HG02938 (cell line): ENCODE results near the gene KCNC2.

ENCODE experiments used
- ATAC-seq: cut with Tn5 transposase; IDR thresholded peaks from one replicate; pipeline ENCODE4 v1.9.1; 2021; ENCODE audit warnings: mild to moderate bottlenecking, moderate library complexity; ENCODE audit not compliant: unreplicated experiment

The KCNC2 gene

DNA sequence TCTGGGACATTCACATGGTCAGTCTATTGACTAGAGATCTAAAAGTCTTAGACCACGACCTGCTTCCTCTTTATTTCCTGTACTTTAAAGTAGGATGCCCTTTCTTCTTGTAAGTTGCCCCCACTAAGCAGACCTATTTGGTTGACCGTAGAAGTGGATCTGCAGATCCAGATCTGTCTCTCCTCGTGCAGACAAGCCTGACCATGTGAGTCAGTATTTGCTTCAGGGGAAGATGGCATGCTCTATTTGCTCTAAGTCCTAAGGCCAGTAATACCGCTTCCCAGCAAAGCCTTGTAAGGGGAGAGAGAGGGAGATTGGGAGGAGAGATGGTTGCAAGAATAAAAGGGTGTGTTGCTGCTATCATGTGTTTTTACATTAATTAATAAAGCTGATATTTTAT lies 46.8 kb downstream of the KCNC2 start:
- no peak for ATAC-seq

DNA sequence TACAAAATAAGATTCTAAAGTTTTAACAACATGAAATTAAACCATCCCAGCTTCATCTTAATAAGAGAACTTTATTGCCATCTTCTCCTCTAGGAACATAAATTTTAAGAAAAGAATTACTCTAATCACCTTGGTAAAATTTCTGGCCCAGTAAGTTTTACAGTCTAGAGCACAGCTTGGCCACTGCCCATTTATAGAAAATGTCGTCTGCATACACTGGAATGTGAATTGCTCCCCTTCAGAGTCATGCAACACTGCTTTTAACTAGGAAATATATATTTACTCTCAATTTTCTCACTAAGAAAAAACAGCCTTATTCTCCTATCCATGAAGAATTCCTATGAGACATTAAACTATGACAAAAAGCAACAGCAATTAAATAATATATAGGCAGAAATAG lies 48.2 kb downstream of the KCNC2 start:
- ATAC-seq: no peak

DNA sequence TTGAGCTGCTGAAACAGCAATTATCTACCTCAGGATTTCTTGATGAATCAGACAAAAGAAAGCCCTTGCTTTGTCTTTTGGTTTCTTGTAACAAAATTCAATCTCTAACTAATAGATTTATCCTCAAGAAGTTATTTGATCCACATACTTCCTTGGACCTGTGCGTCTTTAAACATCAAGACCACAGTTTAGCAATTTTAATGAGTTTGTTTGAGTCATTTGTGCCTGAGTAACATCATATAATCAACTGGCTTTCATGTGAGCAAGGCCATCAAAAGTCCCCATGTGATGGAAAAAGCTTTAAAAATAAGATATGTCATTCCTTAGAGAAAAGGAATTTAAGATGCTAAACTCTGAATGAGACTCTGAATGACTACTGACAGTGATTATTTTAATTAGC lies 52.3 kb downstream of the KCNC2 start:
- no peak for ATAC-seq

DNA sequence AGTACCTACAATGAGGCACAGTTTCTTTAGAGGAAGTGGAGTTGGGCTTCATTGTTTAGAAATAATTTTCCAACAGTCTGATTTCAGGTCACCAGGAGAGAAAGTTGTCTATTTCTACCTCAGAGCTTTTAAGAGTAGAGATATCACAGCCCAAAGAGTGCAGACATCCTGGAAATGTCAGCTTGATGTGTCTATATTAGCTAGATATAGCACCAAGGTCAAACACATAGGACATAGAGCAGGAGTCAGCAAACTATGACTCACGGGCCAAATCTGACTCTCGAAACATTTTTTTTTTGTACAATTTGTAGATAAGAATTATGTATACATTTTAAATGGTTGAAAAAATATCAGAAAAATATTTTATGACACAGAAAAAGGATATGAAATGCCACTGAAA lies 53.7 kb downstream of the KCNC2 start:
- no peak for ATAC-seq

DNA sequence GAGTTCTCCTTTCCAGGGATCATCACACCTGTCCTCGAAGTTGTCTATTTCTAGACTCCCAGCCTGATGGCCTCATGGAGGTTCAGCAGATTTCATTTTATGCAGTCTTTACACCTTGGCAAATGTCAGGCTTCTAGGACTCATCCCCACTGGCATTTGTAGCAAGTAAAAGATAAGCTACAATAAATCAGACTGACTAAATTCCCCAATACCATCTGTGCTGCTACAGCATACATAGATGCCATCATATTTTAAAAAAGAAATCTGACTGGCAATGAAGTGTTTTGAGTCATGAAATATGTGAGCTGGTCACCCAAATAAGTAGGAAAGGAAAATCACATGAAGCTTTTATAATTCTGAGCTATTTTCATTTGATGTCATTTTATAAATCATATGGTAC lies 55.3 kb downstream of the KCNC2 start:
- no peak for ATAC-seq

DNA sequence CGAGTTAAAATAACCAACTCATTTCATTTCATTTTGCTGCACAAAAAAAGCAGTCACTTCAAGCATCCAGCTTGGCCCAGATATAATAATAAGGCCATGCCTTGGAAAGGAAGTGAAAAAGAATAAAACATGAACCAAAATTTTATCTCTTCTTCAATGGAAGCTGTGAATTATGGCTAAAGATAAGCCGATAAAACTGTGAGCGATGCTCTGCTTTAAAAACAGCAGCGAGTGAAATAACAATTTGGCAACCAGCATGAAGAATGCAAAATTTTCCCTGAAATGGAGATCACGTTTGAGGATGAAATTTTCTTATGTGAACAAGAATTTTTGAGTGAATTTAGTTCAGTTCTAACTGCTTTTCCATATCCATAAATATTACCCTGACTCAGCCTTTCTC lies 70.4 kb downstream of the KCNC2 start:
- ATAC-seq: no peak

DNA sequence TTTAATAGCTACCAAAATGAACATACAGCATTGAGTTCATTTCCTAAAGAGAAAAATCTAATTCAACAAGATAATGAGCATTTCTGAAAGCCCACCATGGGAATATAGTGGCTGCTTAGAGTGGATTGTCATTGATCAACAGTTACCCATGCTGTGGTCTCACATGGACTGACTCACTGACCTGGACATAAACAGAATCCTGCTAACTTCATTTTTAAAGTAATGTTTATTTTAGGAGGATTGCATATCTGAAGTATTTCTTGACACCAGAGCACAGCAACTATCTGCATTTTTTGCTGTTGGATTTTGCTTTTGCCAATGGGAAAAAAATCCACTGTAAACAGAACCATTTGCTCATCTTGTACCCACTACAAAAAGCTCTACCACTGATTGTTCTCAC lies 71.7 kb downstream of the KCNC2 start:
- no peak for ATAC-seq

DNA sequence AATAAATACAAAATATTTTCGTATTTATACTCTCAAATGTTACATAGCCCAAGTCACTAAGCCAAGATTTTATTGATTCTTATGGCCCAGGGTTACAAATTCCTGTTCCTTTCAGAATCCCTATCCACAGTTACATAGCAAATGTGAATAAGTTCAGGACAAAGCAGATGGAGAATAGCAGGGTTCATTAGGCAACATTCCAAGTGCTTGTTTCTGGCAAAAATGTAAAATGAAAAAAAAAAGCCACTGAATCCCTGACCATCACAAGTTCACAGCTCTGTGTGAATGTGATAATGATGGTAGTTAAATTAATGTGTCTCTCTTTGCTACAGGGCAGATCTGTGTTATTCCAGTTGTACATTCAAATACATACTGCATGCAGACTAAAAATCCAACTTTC lies 74.6 kb downstream of the KCNC2 start:
- ATAC-seq: no peak

DNA sequence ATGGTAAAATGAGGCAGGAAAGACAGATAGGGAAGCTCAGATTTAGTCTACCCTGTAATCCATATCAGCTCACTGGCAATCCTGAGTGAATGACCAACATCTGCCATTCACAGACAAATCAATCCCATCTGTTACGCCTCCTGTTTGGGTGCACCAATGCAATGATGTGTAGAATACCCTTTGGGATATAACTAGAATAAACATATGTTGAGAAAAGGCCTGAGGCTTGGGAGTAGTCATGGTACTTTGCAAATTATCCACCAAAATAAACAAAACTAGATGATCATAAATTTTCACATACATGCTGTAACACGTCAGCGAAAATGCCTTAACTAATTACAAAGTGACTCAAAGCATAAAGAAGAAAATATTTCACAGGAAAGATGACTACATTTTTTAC lies 78.8 kb downstream of the KCNC2 start:
- ATAC-seq: no peak

- no peak for ATAC-seq
These were observed 80.4 kb downstream of the KCNC2 start for GRCh38 chr12:75129275-75129674.

DNA sequence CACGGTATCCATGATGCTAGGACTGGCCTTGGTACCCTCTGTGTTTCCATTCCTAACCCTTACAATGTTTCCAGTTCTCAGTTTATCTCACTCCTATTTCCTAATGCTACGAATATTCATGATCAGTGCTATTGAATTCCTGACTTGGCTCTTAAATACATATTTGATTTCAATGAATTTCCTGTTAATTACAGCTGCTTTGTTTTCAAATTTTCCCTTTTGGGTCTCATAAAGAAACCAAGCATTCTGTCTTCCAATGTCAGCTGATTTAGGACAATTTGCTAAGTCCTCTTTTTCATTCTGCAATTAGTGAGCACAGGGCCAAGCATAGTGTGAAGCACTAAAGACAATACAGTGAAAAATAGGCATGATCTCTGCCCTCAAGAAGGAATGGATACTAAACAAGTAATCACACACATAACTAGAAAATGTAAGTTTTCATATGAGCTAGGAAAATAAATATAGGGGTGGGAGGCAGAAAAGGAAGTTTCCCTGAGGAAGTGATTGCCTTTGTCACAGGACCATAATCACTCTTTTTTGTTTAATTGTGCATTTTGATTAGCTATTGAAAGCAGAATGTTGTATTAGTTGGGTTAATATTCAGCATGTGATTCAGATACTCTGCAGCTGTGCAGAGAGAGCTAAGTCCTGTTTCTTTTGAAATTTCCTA lies 88.5 kb downstream of the KCNC2 start:
- ATAC-seq: no peak

DNA sequence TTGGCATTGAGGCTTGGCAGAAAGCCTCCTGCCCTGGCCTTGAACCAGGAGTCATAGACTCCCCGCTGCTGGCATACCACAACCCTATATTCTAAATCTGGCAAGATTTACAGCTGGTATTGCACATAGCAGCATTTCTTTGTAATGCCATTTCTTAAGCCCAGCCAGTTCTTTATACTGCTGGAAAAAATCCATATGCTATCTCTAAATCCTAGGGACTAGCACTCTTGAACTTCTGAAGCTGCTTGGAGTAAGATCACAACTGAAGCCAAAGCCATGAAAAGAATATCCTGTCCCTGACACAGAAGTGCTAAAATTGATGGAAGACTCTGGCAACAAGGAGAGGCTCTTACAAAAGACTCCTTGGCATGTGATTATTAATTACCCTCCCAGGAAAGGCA lies 89.3 kb downstream of the KCNC2 start:
- ATAC-seq: no peak

DNA sequence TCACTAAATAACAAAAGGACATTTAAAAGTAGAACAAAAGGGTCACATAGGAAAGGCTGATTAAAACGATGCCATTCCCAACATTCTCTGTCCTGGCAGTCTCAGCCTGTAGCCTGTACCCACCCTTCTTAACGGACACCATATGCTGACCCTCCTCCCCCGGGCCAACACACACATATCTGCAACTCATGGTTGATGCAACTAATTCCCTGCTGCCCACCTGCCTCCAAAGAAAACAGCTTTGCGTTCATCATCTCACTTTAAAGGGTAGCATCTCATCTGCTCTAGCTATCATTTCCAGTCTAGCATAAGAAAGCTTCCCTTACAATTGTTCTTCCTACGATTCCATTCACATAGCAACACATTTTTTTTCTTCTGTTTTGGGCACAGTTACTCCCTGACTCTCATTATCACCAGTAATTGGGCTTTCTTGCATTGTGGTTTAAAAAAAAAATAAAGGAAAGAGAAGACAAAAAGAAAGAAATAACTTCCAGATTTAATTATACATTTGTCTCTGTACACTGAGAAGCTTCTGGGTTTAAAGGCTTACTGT lies 92.9 kb downstream of the KCNC2 start:
- ATAC-seq: no peak

GRCh38 chr12:75115748-75116147 lies 93.9 kb downstream of the KCNC2 start:
- no peak for ATAC-seq

GRCh38 chr12:75103822-75104221 lies 105.8 kb downstream of the KCNC2 start:
- no peak for ATAC-seq

GRCh38 chr12:75101781-75102180 lies 107.9 kb downstream of the KCNC2 start:
- no peak for ATAC-seq

DNA sequence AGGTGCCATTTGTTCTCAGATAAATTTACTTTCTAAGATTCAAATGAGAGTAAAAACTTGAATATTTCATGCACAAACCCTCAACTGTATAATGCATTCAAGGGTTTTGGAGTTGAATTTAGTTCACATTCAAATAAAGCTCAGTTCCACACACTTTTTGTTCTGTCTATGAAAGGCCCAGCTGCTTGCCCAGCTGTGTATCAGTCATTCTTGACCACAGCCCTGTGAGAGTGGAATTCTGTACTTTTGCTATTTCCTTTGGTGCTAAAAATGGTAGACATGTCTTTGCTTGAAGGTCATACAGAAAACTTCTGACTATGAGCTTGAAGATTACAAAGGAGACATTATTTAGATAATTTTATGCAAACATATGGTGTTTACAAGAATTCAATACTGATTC lies 110.4 kb downstream of the KCNC2 start:
- ATAC-seq: no peak

- no peak for ATAC-seq
These were observed 112.6 kb downstream of the KCNC2 start for GRCh38 chr12:75097003-75097402.

DNA sequence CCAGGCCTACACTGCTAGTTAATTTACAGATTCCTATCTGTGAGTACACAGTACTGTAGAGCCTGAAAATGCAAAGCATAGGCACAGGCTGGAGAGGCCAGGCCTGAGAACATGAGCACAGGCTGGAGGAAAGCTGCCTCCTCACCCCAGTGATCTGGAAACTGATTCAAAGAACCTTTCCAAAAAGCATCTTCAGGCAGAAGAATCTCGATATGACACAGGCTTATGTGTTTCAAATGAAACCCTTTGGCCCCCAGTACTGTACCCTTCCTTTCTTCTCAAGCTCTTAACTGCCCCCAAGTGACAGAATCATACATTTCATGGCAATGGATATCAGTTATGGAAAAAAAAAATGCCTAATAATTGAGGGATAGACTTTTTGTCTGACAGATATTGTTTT lies 122.0 kb downstream of the KCNC2 start:
- no peak for ATAC-seq

GRCh38 chr12:75086091-75087038 lies 123.3 kb downstream of the KCNC2 start:
- no peak for ATAC-seq

GRCh38 chr12:75081305-75081704 lies 128.3 kb downstream of the KCNC2 start:
- no peak for ATAC-seq

GRCh38 chr12:75080582-75080981 lies 129.1 kb downstream of the KCNC2 start:
- ATAC-seq: no peak
